Measurements from ENCODE around the gene BACH1. TPM values are rescaled to one million over a fixed set of nuclear protein-coding genes. Genes with fewer than 3 reads are reported as not detected.
"Not testable (repeated sequence)": the region's sequence is repeated elsewhere in the genome, so short reads cannot be mapped to it uniquely, and the experiment has no call there.

The BACH1 gene
- total and polyA plus RNA-seq, 10 of the 15 experiments (the other 5 are each of a cell fraction or from before 2014, with no cell fraction given): 3.2 to 25.7 (median 10.5) TPM

GRCh38 chr21:29298348-29299045 is at the start of gene BACH1 (continued):
- TF ChIP-seq ZNF592 (IDR thresholded peaks at IDR 0.05) (peak; percentile 54; the same call in 1 of the 2 replicates), YY1 (IDR thresholded peaks at IDR 0.05; ENCODE audit: low read depth, low read length) (0 out of 2 replicates have a peak, but pooled peaks have one; percentile 43), USF1 (IDR thresholded peaks at IDR 0.05; ENCODE audit: borderline replicate concordance, extremely low read length, insufficient read depth, low read depth, low read length) (peak; percentile 78)

GRCh38 chr21:29249289-29249688 is 49.4 kb upstream of the BACH1 start:
- peaks cover 13% of the 10 kb centered on the region; the same call in 2 of the 3 replicates for H3K9me3 ChIP-seq (replicated peaks; ENCODE audit: control insufficient read depth, insufficient read depth, low read length)
- H2AFZ ChIP-seq (ENCODE audit: control insufficient read depth, low read depth, low read length); H3K27ac ChIP-seq (ENCODE audit: control insufficient read depth, insufficient read depth); H3K36me3 ChIP-seq (ENCODE audit: control insufficient read depth in 2 of 2, insufficient read depth in 2 of 2, low read length in 1 of 2); ATAC-seq; H3K79me2 ChIP-seq (ENCODE audit: control insufficient read depth, insufficient read depth, low read length); H3K27me3 ChIP-seq (replicated peaks in 1 of 2; ENCODE audit: control insufficient read depth in 2 of 2, insufficient read depth in 2 of 2, low read length in 1 of 2); POLR2A ChIA-PET; FAIRE-seq; H3K9ac ChIP-seq (ENCODE audit: control insufficient read depth, insufficient read depth, low read length); H3K4me3 ChIP-seq; in situ Hi-C loops (cut with MboI); intact Hi-C loops (cut with micrococcal nuclease; ENCODE audit: unreplicated experiment); H3K4me2 ChIP-seq (ENCODE audit: control insufficient read depth, insufficient read depth); H4K20me1 ChIP-seq (ENCODE audit: control insufficient read depth, insufficient read depth); BruUV-seq (replicated peaks); DNase-seq (ENCODE audit: low read depth, low spot score): not testable (repeated sequence)
- ChIA-PET CTCF (interaction anchor here (1.1 to 2.8 kb wide), 2 partner anchors 10 to 13 kb away, joined by 4 to 14 read pairs; no protein-coding TSS in a partner anchor), RAD21 (ENCODE audit: unreplicated experiment) (interaction anchor here (1.9 to 2.7 kb wide), 3 partner anchors 13 to 51 kb away, joined by 7 to 8 read pairs (median 7); partner anchors contain the start of gene BACH1), SMC1A (ENCODE audit: uncharacterized antibody, unreplicated experiment) (interaction anchor here (6.0 to 7.9 kb wide), 2 partner anchors 11 to 15 kb away, joined by 46 to 94 read pairs; no protein-coding TSS in a partner anchor)
- peaks cover 11% of the 10 kb centered on the region for H3K4me1 ChIP-seq (ENCODE audit: control insufficient read depth, insufficient read depth, low read length)

Measured in GM12878 (cell line).